Measurements from ENCODE around the gene PRPF6.

- TF ChIP-seq, protein P1, sequence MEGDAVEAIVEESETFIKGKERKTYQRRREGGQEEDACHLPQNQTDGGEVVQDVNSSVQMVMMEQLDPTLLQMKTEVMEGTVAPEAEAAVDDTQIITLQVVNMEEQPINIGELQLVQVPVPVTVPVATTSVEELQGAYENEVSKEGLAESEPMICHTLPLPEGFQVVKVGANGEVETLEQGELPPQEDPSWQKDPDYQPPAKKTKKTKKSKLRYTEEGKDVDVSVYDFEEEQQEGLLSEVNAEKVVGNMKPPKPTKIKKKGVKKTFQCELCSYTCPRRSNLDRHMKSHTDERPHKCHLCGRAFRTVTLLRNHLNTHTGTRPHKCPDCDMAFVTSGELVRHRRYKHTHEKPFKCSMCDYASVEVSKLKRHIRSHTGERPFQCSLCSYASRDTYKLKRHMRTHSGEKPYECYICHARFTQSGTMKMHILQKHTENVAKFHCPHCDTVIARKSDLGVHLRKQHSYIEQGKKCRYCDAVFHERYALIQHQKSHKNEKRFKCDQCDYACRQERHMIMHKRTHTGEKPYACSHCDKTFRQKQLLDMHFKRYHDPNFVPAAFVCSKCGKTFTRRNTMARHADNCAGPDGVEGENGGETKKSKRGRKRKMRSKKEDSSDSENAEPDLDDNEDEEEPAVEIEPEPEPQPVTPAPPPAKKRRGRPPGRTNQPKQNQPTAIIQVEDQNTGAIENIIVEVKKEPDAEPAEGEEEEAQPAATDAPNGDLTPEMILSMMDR (conservative IDR thresholded peaks at IDR 0.05; ENCODE audit: low read length): no peak
- TF ChIP-seq EZH2phosphoT487 (IDR thresholded peaks at IDR 0.05; ENCODE audit: borderline replicate concordance): no peak
Observed at GRCh38 chr20:64073476-64074183, 92.7 kb downstream of the PRPF6 start.

Measured in Loucy (cell line).